ENCODE data around the gene SBNO2.

SBNO2 gene

GRCh38 chr19:1156305-1156801 lies 17.7 kb downstream of the SBNO2 start:
- no peak overlapping the region for H3K4me3 ChIP-seq (ENCODE audit: low read depth, low read length)

GRCh38 chr19:1155352-1156304 lies 18.4 kb downstream of the SBNO2 start:
- H3K4me3 ChIP-seq (ENCODE audit: low read depth, low read length), result no peak overlapping the region

- no peak overlapping the region for H3K4me3 ChIP-seq (ENCODE audit: low read depth, low read length)
These were observed 19.2 kb downstream of the SBNO2 start for GRCh38 chr19:1154731-1155351.

GRCh38 chr19:1153891-1154730 lies 20.0 kb downstream of the SBNO2 start:
- no peak overlapping the region for H3K4me3 ChIP-seq (ENCODE audit: low read depth, low read length)

GRCh38 chr19:1151917-1152587 lies 22.0 kb downstream of the SBNO2 start:
- no peak overlapping the region for H3K4me3 ChIP-seq (ENCODE audit: low read depth, low read length)

GRCh38 chr19:1151037-1151724 lies 22.9 kb downstream of the SBNO2 start:
- H3K4me3 ChIP-seq (ENCODE audit: low read depth, low read length), result no peak overlapping the region

- H3K4me3 ChIP-seq (ENCODE audit: low read depth, low read length), result no peak overlapping the region
These were observed 23.6 kb downstream of the SBNO2 start for GRCh38 chr19:1150333-1151036.

- H3K4me3 ChIP-seq (ENCODE audit: low read depth, low read length), result no peak overlapping the region
These were observed 24.6 kb downstream of the SBNO2 start for GRCh38 chr19:1149259-1150045.

- H3K4me3 ChIP-seq (ENCODE audit: low read depth, low read length), result no peak overlapping the region
These were observed 26.0 kb downstream of the SBNO2 start for GRCh38 chr19:1147934-1148549.

- no peak overlapping the region for H3K4me3 ChIP-seq (ENCODE audit: low read depth, low read length)
These were observed 26.9 kb downstream of the SBNO2 start for GRCh38 chr19:1146858-1147780.

- no peak overlapping the region for H3K4me3 ChIP-seq (ENCODE audit: low read depth, low read length)
These were observed 27.7 kb downstream of the SBNO2 start for GRCh38 chr19:1146412-1146699.

- H3K4me3 ChIP-seq (ENCODE audit: low read depth, low read length), result no peak overlapping the region
These were observed 28.2 kb downstream of the SBNO2 start for GRCh38 chr19:1145635-1146411.

- H3K4me3 ChIP-seq (ENCODE audit: low read depth, low read length), result no peak overlapping the region
These were observed 29.3 kb downstream of the SBNO2 start for GRCh38 chr19:1144741-1145140.

GRCh38 chr19:1143828-1144399 lies 30.2 kb downstream of the SBNO2 start:
- no peak overlapping the region for H3K4me3 ChIP-seq (ENCODE audit: low read depth, low read length)

GRCh38 chr19:1141944-1142343 lies 32.1 kb downstream of the SBNO2 start:
- no peak overlapping the region for H3K4me3 ChIP-seq (ENCODE audit: low read depth, low read length)
